Liver (tissue), 3 donors: ENCODE data around the gene CCN5.

Experiments
- ATF3 ChIP-seq: IDR thresholded peaks from 2 replicates; pipeline ENCODE4 v1.6.1; 2016; ENCODE audit warnings: antibody characterized with exemption
- CTCF ChIP-seq: fragments of 150-350 bp; IDR thresholded peaks from 2 replicates; pipeline ENCODE4 v1.5.1; 2017; ENCODE audit warnings: improper control_type of control experiment, low read depth, low read length; ENCODE audit not compliant: missing input control
- EGR1 ChIP-seq, 2 donors: IDR thresholded peaks; 2 replicates each; pipeline ENCODE4 v1.6.1; 2016 to 2018; ENCODE audit warnings: antibody characterized with exemption in 2 of 2, low read depth in 2 of 2
- FOXA1 ChIP-seq: IDR thresholded peaks from 2 replicates; pipeline ENCODE4 v1.6.1; 2016; ENCODE audit warnings: antibody characterized with exemption
- GABPA ChIP-seq, 2 donors: IDR thresholded peaks in 1 of 2; conservative IDR thresholded peaks in 1 of 2; 2 replicates each; pipeline ENCODE4 v1.6.1; 2016; ENCODE audit warnings: antibody characterized with exemption in 2 of 2, mild to moderate bottlenecking in 1 of 2, moderate library complexity in 1 of 2
- JUND ChIP-seq, 2 donors: IDR thresholded peaks; 2 replicates each; pipeline ENCODE4 v1.6.1; 2016; ENCODE audit warnings: antibody characterized with exemption in 2 of 2
- RAD21 ChIP-seq, 2 donors: IDR thresholded peaks; 2 replicates each; pipeline ENCODE4 v1.6.1; 2016; ENCODE audit warnings: antibody characterized with exemption in 2 of 2, mild to moderate bottlenecking in 2 of 2
- REST ChIP-seq: IDR thresholded peaks from 2 replicates; pipeline ENCODE4 v1.6.1; 2016; ENCODE audit warnings: antibody characterized with exemption, mild to moderate bottlenecking
- RXRA ChIP-seq, 2 donors: IDR thresholded peaks; 2 replicates each; pipeline ENCODE4 v1.6.1; 2017 to 2018; ENCODE audit warnings: antibody characterized with exemption in 2 of 2, mild to moderate bottlenecking in 1 of 2
- SP1 ChIP-seq: IDR thresholded peaks from 2 replicates; pipeline ENCODE4 v1.6.1; 2018; ENCODE audit warnings: antibody characterized with exemption, mild to moderate bottlenecking
- TAF1 ChIP-seq: conservative IDR thresholded peaks from 2 replicates; pipeline ENCODE4 v1.6.1; 2016; ENCODE audit warnings: antibody characterized with exemption, mild to moderate bottlenecking
- YY1 ChIP-seq: IDR thresholded peaks from 2 replicates; pipeline ENCODE4 v1.6.1; 2016; ENCODE audit warnings: antibody characterized with exemption, mild to moderate bottlenecking
- ZBTB33 ChIP-seq: IDR thresholded peaks from 2 replicates; pipeline ENCODE4 v1.6.1; 2016; ENCODE audit warnings: antibody characterized with exemption
- donor health status: healthy.
- donor health status: healthy.

GRCh38 chr20:44770484-44771171 is 55.5 kb downstream of the CCN5 start:
- TF ChIP-seq CTCF (no peak), YY1 (no peak), ATF3 (no peak), GABPA (IDR thresholded peaks at IDR 0.05 in 1 of 2, conservative IDR thresholded peaks at IDR 0.05 in 1 of 2) (no peak), TAF1 (no peak), ZBTB33 (no peak), RAD21 (IDR thresholded peaks at IDR 0.05) (no peak), SP1 (no peak), REST (no peak), JUND (IDR thresholded peaks at IDR 0.05) (no peak), EGR1 (IDR thresholded peaks at IDR 0.05; ENCODE audit: low read depth in 2 of 2) (no peak), FOXA1 (no peak), RXRA (IDR thresholded peaks at IDR 0.05) (no peak)
